HG02763 (cell line): ENCODE results near the gene ZNF839.
"Not testable (repeated sequence)": the region's sequence is repeated elsewhere in the genome, so short reads cannot be mapped to it uniquely, and the experiment has no call there.

Source experiments
- ATAC-seq: cut with Tn5 transposase; IDR thresholded peaks from one replicate; pipeline ENCODE4 v1.9.1; 2021; ENCODE audit warnings: mild to moderate bottlenecking, moderate library complexity; ENCODE audit not compliant: unreplicated experiment

The ZNF839 gene

DNA sequence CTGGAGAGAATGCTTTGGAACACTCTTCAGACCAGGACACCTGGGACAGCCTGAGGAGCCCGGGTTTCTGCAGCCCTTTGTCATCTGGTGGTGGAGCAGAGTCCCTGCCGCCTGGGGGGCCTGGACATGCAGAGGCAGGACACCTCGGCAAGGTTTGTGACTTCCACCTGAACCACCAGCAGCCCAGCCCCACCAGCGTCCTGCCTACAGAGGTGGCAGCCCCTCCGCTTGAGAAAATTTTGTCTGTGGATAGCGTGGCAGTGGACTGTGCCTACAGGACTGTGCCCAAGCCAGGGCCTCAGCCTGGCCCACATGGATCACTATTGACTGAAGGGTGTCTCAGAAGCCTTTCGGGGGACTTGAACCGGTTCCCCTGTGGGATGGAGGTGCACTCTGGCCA is 22.0 kb downstream of the ZNF839 start:
- no peak for ATAC-seq

DNA sequence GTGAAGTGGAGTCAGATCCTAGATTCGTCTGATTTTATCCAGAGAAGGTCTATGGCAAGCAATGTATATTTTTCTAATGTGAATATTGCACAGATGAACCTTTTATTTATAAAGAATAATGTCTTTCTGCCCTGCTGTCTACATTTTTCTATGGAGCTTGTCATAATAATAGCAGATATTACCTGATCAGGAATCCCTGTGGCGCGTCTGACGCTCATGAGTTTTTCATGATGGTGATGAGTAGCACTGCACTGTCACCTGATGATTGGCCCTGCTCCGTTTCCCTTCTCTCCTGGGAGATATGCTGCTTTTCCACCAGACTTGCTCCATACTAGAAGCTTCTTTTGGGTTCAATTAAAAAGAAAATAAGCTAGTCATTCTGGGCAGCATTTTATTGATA is 22.7 kb downstream of the ZNF839 start:
- no peak for ATAC-seq

DNA sequence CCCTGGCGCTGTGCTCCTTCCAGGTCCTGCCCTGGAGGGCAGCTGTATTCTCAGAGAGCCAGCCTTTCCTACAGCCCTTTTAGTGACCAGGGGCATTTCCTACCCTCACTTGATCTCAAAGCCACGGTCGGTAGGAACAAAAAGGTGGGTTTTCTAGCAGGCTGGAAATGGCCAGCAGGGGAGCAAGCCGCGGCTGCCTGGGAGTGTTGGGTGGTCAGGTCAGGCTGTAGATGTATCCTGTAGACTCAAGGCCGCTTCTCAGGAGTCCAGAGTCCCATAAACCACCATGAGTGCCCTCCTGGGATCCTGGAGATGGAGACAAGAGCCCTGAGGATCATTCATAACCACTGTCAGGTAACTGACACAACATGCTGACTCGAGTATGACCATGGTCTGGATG is 24.5 kb downstream of the ZNF839 start:
- ATAC-seq = no peak

DNA sequence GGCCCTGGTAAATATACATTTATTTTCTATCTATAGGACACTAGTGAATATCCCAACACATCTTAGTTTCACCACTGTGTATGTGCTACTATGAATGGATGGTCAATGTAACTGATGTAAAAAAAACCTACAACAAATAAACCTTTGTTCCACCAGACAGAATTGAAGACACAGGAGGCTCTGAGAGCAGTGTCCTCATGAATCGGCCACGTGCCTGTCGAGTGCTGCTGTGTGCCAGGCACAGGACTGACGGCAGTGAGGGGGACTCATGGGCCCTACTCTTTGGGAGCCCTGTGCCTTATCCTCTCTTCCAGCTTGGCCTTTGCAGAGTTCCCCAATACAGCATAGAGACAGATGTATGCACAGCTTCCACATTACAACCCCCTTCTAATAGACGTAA is 24.9 kb downstream of the ZNF839 start:
- ATAC-seq = no peak

DNA sequence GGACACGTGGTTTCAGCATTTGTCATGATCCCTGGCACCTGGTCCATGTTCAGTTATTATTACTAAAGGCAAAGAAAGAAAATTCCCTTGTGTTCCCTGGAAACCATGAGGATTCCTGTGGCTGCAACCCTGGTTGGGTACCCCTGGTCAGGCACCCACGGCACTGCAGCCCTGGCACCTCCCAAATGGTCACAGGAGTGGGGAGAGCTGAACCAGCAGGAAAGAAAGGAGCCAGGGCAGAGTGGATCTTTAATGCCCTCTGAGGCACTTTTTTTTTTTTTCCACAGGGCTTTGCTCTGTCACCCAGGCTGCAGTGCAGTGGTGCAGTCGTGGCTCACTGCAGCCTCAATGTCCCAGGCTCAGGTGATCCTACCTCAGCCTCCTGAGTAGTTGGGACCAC is 25.7 kb downstream of the ZNF839 start:
- no peak for ATAC-seq

DNA sequence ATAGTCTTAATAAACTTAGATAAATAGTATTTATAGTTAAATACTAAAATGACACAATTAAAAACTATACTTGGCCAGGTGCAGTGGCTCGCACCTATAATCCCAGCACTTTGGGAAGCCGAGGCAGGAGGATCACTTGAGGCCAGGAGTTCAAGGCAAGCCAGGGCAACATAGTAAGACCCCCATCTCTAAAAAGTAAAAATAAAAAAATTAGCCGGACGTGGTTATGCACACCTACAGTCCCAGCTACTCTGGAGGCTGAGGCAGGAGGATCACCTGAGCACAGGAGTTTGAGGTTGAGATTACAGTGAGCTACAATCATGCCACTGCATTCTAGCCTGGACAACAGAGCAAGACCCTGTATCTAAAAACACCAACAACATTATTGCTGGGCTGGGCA is 27.1 kb downstream of the ZNF839 start:
- no peak for ATAC-seq

DNA sequence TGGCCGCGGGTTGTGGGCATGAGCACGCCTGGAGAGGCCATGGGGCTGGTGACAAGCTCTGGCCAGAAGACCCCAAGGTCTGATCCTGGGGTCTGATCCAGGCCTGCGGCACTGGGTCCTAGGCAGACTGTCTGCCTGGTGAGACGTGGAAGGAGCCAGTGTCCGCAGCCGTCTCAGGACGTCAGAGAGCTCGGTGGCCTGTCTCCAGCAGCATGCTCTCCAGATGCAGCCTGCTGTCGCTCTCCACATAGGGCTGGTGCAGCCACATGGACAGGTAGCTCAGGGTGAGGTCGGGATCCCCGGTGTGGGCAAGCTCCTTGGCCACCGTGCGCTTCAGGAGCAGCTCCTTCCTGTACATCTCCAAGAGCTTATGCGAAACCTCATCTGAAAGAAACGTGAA is 28.8 kb downstream of the ZNF839 start:
- ATAC-seq = no peak

DNA sequence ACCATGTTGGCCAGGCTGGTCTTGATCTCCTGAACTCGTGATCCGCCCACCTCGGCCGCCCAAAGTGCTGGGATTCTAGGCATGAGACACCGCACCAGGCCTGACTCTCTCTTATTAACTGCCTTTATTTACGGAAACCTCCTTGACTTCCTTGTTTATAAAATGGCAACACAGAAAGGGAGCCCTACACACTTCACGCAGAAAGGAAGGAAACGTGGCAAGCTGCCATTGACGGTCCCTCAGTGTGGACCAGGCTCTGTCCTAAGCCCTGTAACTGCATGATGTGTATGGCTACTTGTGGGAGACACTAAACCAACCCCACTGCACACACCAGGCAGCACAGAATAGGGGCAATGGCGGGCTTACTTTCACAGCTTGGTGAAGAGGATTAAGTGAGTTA is 31.5 kb downstream of the ZNF839 start:
- no peak for ATAC-seq

DNA sequence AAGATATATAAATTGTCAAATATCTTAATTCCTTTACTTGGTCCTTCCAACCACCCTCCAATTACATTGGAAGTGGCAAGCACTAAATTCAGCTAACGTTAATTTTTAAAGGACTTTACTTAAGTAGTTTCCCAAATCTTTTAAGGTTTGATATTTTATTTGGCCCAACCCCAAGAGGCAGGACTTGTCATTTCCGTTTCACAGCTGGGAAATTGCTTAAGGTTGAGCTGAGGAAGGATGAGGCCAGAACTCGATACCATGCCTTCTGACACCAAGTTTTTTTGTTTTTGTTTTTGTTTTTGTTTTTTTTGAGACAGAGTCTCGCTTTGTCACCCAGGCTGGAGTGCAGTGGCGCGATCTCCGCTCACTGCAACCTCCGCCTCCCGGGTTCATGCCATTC is 32.0 kb downstream of the ZNF839 start:
- ATAC-seq = not testable (repeated sequence)

DNA sequence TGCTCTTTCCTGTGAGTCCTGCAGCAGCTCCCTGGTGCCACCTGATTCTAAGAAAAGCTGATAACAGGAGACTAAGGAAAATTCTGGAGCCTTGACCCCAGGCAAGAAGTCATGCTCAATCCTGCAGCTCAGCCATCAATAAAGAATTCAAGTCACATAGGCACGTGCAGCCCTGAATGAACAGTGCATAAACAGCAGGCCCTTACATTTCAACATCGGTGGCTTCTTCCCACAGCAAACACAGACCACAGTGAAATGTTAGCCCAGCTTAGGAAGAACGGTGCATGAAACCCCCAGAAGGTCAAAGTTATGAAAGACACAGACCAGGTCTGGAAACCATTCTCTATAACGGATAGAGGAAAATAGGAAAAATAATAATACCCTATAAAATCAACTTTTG is 32.7 kb downstream of the ZNF839 start:
- no peak for ATAC-seq

DNA sequence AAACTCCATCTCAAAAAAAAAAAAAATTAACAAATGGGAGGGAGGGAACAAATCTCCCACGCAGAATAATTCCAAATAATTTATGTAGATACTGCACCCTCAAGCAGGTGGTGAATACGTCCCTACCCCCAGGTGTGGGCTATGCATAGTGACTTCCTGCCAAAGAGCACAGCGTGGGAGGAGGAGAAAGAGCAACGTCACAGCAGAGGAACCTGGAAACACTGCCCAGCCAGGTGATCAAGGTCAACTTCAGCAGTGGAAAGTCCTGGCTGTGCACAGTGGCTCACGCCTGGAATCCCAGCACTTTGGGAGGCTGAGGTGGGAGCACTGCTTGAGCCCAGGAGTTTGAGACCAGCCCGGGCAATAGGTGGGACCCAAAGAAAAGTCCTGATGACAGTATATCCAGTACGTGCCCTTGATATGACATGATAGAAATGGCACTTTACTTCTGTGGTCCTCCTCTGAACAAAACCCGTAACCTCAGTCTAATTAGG is 33.6 kb downstream of the ZNF839 start:
- ATAC-seq = no peak

DNA sequence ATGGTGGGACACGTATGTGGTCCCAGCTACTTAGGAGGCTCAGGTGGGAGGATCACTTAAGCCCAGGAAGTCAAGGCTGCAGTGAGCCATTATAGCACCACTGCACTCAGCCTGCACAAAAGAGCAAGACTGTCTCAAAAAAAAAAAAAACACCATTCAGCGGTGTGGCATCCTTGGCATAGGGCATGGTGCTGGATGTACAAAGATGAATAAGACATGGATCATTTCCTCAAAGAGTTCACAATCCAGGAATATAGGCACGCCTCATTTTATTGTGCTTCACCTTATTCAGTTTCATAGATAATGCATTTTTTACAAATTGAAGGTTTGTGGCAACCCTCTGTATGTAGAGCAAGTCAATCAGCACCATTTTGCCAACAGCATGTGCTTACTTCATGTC is 36.7 kb downstream of the ZNF839 start:
- no peak for ATAC-seq

DNA sequence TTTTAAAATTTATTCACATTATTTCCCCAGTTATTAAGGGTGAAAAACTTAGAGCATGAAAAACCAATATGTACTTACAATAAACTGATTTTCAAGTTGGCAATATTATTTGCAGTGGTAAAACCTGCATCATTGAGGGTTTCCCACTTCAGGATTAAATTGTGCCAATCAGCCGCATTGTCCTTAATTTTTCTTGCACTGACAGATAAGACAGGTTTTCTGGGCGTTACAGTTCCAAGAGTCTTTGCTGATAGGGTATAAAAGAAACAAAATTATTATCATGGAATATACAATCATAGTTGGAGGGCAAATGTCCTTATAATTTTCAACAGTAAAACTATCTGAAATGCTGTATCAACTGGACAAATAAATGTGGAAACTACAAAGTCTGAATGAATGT is 39.8 kb downstream of the ZNF839 start:
- no peak for ATAC-seq

DNA sequence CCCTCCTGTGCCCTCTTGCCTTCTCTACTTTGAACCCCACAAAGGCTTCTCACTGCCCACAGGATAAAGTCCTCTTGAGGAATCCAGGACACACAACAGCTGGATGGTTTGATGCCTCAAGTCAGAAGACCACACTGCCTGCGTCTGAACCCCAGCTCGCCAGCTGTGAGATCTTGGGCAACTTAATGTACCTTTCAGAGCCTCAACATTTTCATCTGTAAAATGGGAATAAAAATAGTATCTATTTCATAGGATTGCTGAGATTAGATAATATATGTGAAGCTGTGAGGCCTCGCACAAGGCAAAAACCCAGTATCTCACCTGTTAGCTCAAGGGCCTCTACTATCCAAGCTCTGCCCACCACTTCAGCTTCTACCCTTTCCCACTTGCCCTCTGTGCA is 40.8 kb downstream of the ZNF839 start:
- no peak for ATAC-seq

DNA sequence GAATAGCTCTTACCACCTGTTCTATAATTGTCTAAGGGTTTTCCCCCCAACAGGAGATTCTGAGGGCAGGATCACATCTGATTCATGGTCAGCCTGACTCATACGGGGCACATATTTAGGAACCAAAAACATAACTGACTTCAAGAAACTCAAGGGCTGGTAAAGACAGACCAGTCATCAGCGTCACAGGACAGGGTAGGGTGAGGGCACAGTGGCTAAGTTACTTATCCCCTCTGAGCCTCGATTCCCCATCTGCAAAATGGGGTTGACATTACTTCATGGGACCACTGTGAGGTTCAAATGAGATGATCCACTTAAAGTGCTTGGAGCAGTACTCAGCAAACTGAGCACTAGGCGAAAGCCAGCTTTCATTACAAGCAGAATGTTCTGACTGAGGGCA is 42.5 kb downstream of the ZNF839 start:
- ATAC-seq = peak; percentile 38

DNA sequence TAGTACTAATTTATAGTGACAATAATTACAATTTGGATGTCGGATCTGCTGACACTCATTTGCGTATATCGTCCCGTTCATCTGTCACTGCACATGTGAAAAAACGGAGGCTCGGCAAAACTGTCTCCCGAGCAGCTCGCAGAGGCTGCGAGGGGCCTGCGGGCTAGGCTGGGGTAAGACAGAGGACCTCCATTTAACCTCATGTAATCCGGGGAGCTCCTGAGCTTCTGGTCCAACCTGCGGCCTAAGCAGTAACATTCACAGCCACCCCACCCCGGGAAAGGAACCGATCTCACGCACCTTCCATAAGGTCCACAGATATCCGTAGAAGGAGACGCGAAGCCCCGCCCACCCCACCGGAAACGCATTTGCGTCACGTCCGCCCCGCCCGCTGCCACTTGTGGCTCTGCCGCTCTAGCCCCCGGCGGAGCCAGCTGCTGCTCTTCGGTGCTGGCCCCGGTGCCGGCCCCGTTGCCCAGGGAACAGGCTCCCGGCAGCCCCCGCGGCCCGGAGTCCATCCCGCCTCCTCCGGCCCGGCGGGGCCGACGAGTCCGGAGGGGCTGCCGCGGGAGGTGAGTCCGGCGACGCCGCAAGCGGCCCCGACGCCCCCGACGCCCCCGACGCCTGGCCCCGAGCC is 43.1 kb downstream of the ZNF839 start, which contains the start of the genes CINP and TECPR2:
CINP (minus strand) TSS at position 346 of the 637 bp plus-strand sequence; CDS start at position 307, 39 bp downstream.
TECPR2 (plus strand) TSS at position 397 of the 637 bp plus-strand sequence. CDS start 13,781 bp downstream, outside the sequence.
- ATAC-seq = peak; percentile 87

DNA sequence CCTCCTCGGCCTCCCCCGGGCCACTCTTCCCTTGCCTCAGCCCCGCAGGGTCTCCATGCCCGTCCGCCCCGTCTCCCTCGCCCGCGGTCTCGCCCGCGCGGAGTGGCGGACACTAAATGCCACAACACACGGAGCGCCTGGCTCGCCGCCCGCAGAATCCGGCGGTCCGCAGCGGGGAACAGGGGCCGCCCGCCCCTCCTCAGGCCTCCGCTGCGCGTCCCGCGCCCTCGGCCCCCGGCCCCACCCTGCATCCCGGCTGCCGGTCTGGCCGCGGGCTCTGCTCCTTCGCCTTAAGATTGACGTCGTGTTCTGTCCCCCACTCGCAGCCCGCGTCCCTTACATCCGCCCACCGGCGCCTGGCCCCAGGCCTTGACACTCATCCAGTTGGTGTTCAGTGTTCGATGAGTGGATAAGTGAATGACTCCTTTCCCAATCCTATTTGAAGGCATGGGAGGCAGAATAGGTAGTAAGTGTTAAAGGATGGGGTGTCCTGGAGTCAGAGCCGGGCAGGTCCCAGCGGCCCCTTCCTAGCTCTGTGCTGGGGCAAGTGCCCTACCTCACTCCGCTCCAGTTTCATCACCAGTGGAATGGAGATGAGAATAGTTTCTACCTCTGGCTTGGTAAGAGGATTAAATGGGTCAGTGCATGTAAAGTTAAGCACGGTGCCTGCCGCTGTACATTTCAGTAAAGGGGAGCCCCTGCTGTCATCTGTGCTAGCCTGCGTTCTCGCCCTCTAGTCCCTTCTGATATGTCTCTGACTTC is 43.8 kb downstream of the ZNF839 start:
- ATAC-seq = peak; percentile 17

DNA sequence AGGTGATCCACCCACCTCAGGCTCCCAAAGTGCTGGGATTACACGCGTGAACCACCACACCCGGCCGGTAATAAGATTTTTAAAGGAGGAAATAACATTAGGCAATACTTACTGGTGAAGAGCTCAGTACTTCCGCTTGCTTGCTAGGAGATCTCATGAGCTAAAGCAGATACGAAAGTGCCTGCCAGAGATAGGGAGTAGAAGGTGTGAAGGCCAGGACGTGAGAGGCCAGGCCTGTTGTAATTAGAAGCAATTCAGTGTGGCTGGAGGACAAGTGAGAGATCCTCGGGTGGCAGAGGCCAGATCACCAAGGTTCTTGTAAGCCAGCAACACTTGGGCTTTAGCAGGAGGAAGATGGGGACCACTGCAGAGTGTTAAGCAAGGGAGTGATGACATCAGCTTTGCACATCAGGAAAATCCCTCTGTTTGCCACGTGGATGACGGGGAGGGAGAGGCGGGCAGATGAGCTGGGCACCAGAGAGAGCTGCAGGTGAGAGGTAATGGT is 50.8 kb downstream of the ZNF839 start:
- ATAC-seq = no peak

DNA sequence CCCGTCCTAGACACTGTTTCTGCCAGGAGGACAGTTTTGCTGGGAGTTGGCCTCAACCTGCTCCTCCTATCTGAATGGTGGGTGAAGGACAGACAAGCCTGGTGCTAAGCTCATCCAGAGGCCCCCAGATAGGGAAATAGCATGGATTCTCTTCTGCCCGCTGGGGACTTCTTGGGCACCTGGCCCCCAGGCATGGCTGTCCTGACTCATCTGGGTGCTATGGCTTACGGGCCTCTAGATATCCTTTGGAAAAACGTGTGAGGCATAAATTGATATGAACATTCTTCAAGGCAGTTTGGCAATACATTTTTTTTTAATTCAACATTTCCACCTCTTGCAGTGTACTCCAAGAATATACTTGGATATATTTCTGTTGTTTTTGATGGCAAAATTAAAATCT is 51.8 kb downstream of the ZNF839 start:
- ATAC-seq = no peak

DNA sequence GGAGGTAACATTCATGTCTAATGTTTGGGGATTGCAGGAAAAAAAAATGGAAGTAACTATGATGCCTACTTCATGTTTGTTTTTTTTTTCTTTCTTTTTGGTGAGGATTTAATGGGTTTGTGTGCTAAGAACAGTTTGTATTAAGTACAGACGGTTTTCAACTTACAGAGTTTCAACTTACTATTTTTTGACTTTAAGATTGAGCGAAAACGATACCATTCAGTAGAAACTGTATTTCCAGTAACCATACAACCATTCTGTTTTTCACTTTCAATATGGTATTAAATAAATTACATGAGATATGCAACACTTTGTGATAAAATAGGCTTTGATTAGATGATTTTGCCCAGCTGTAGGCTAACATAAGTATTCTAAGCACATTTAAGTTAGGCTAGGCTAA is 53.6 kb downstream of the ZNF839 start:
- no peak for ATAC-seq

DNA sequence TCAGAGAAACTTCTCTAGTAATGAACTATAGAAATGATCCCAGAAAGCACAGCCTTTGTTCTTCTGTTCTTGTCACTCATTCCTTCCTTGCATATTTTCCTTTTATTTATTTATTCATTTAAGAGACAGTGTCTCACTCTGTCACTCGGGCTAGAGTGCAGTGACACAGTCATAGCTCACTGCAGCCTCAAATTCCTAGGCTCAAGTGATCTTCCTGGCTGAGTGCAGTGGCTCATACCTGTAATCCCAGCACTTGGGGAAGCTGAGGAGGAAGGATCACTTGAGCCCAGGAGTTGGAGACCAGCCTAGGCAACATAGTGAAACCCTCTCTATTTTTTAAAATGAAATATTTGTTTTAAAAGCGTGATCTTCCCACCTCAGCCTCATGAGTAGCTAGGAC is 54.7 kb downstream of the ZNF839 start:
- ATAC-seq = no peak

DNA sequence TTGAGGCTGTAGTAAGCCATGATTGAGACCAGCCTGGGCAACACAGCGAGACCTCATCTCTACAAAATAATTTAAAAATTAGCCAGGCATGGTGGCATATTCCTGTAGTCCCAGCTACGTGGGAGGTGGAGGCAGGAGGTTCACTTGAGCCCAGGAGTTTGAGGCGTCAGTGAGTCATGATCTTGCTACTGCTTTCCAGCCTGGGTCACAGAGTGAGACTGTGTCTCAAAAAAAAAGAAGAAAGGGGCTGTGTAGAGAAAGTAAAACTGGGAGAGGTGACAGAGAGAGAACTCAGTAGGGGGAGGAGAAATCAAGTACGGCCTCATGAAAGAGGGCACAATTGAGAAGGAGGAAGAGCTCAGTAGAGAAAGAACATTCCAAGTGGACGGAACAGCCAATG is 55.6 kb downstream of the ZNF839 start:
- no peak for ATAC-seq
